ENCODE measurements around the gene SNCA.

Gene SNCA

GRCh38 chr4:89704651-89705395 lies 132.1 kb downstream of the SNCA start:
- DNase-seq (ENCODE audit: low read depth), result no peak

GRCh38 chr4:89703829-89704590 lies 133.0 kb downstream of the SNCA start:
- no peak for DNase-seq (ENCODE audit: low read depth)

GRCh38 chr4:89700766-89701423 lies 136.1 kb downstream of the SNCA start:
- no peak for DNase-seq (ENCODE audit: low read depth)

DNA sequence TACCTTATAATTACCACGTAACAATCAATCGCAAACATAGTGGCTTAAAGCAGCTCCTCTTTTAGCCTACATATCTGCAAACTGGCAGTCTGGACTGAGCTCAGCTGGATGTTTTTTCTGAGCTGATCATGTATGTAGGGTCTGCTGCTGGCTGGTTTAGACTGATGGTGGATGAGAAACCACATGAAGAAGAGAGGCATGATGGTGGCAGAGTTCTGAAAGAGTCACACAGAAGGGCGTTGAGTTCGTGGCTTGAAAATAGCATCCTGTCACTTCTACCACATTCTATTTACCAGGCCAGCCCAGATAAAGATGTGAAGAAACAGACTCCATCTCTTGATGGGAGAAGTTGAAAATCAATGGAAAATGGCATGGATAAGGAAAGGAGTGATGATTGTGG lies 151.3 kb downstream of the SNCA start:
- no peak for DNase-seq (ENCODE audit: low read depth)

- DNase-seq (ENCODE audit: low read depth), result no peak
These were observed 151.7 kb downstream of the SNCA start for GRCh38 chr4:89685277-89685676.

- DNase-seq (ENCODE audit: low read depth), result no peak
These were observed 152.4 kb downstream of the SNCA start for GRCh38 chr4:89684536-89684935.

DNA sequence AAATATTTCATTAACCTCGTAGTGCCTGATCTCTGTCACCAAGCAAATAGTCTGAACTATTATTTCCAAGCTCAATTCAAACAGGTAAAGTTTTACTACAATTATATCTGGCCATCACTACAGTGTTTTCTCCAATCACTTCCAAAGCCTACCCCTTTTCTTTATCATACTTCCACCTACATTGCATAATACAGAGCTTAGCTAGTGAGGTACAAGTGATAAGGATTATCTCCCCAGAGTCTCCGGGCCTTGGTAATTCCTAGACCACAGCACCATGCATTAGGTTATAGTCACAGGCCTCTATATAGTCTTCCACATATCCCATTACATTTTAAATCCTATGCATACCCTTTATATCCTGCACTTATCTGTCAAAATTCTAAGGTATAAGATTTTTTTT lies 154.2 kb downstream of the SNCA start:
- no peak for DNase-seq (ENCODE audit: low read depth)

DNA sequence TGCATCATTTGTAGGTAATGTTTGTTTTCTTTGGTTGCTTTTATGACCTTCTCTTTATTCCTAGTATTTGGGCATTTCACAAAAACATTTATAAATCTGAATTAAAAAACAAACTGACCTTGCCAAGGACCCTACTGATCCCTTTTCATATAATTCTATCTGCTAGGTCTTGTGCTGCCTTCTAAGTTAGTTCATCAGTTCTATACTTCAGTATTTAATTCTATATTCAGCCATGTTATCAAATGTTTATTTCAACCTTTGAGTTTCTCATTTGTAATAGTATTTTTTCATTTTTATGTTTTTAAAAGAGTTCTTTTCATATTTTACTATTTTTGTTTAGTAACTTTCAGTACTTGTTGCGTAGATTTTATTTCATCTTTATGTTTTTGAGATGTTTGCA lies 155.3 kb downstream of the SNCA start:
- no peak for DNase-seq (ENCODE audit: low read depth)

DNA sequence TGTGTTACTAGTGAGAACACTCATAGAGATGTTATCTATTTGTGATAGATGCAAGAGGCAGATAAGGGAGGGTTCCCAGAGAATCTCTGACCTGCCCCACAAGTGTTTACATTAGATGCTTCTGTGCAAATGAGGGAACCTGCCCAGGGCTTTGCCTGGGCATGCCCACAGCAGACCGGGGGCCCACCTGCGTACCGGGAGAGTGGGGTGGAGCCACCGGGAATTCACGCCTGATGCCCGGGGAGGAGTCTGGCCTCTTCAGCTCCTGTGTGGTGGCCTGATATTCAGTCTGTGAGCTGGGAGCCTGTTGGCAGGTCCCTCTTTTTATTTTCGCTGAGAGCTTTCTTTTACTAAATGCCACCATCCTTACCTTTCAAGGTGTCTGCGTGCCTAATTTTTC lies 155.7 kb downstream of the SNCA start:
- no peak for DNase-seq (ENCODE audit: low read depth)

DNA sequence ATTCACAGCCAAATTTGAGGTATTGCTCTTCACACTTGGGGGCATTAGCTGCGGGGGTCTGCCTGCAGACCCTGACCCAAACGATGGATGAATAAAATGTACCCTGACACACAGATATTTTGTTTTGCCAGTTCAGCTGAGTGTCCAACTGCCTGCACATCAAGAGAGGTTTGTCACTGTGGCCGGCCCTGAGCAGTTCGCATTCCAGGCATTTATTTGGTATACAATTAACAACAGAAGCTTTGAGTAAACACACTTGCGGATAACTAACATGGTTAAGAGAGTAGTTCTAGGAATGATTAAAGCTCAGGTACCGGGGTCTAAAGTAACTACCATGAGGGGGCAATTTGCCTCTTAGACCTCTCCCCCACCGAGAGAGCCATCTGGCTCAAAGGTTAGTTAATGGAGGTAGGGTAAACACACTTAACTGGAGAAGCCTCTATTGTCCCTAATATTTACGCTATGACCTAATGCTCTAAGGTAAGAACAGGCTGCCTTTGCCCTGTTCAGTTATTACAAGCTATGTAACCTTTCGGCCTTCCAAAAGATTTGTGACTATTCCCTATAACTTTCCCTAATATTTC lies 162.0 kb downstream of the SNCA start:
- DNase-seq (ENCODE audit: low read depth), result no peak

Data from fibroblast of gingiva (primary cell).